GM12865 (cell line): ENCODE measurements around the gene C11orf58.

Experiments used
- DNase-seq: peaks from one replicate; pipeline ENCODE4 v3.0.0; 2010; ENCODE audit warnings: low read depth
- H3K4me3 ChIP-seq: 2 replicates; pipeline ENCODE4 v1.5.1; 2011; ENCODE audit warnings: mild to moderate bottlenecking, low read depth, low read length, control low read depth
- CTCF ChIP-seq: IDR thresholded peaks from 2 replicates; pipeline ENCODE4 v1.5.1; 2011; ENCODE audit warnings: low read length, control low read depth, low read depth, inconsistent platforms; ENCODE audit not compliant: insufficient read depth; ENCODE audit errors: missing control alignments

The C11orf58 gene

GRCh38 chr11:16737818-16738192 is 642 bp upstream of the C11orf58 start:
- no peak for DNase-seq
- no peak for TF ChIP-seq CTCF
- H3K4me3 ChIP-seq = peak overlapping the region; percentile 99

- peak; percentile 15 for DNase-seq
- no peak for TF ChIP-seq CTCF
- H3K4me3 ChIP-seq = peak overlapping the region; percentile 99
Observed at GRCh38 chr11:16738947-16739815, 734 bp downstream of the C11orf58 start.

- TF ChIP-seq CTCF = no peak
- DNase-seq = no peak
- H3K4me3 ChIP-seq = no peak overlapping the region
Observed at GRCh38 chr11:16741473-16741872, 3.0 kb downstream of the C11orf58 start.

- no peak for TF ChIP-seq CTCF
- no peak overlapping the region for H3K4me3 ChIP-seq
- DNase-seq = no peak
Observed at GRCh38 chr11:16743478-16743877, 5.0 kb downstream of the C11orf58 start.

- TF ChIP-seq CTCF = no peak
Observed at GRCh38 chr11:16744128-16744725, 5.8 kb downstream of the C11orf58 start.

GRCh38 chr11:16745950-16746605 is 7.6 kb downstream of the C11orf58 start:
- TF ChIP-seq CTCF = no peak
- no peak for DNase-seq
- no peak overlapping the region for H3K4me3 ChIP-seq

More at GRCh38 chr11:16744128-16744725, 5.8 kb downstream of the C11orf58 start:
- no peak overlapping the region for H3K4me3 ChIP-seq
- no peak for DNase-seq
